ENCODE data around the gene SIGLEC6.

GRCh38 chr19:51472607-51473006, 58.9 kb downstream of the SIGLEC6 start:
- no peak for TF ChIP-seq POLR2A (IDR thresholded peaks at IDR 0.05)
- TF ChIP-seq, protein P1, sequence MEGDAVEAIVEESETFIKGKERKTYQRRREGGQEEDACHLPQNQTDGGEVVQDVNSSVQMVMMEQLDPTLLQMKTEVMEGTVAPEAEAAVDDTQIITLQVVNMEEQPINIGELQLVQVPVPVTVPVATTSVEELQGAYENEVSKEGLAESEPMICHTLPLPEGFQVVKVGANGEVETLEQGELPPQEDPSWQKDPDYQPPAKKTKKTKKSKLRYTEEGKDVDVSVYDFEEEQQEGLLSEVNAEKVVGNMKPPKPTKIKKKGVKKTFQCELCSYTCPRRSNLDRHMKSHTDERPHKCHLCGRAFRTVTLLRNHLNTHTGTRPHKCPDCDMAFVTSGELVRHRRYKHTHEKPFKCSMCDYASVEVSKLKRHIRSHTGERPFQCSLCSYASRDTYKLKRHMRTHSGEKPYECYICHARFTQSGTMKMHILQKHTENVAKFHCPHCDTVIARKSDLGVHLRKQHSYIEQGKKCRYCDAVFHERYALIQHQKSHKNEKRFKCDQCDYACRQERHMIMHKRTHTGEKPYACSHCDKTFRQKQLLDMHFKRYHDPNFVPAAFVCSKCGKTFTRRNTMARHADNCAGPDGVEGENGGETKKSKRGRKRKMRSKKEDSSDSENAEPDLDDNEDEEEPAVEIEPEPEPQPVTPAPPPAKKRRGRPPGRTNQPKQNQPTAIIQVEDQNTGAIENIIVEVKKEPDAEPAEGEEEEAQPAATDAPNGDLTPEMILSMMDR (IDR thresholded peaks at IDR 0.05), result no peak

All from body of pancreas (tissue), 4 donors.